ENCODE results near the gene OTUB2.

DNA sequence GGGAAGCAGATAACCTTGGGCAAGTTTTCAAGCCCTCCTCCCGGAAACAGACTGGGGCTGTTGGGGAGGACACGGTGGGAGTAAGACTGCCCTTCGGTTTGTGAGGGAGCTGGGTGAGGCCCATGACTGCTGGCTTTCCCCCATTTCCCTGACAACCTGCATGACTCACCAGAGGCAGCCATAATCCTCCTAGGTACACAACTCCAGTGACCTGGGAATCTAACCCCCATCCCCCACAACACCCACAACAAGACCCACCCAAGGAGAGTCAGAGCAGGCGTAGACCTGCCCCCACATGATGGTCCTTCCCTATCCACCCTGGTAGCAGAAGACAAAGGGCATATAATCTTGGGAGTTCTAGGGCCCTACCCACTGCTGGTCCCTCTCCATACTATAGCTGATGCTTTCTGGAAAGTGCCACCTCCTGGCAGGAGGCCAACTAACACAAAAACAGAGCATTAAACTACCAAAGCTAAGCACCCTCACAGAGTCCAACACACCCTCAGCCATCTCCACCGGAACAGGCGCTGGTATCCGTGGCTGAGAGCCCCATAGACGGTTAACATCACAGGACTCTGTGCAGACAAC, 40.0 kb downstream of the OTUB2 start:
- TF ChIP-seq, protein P1, sequence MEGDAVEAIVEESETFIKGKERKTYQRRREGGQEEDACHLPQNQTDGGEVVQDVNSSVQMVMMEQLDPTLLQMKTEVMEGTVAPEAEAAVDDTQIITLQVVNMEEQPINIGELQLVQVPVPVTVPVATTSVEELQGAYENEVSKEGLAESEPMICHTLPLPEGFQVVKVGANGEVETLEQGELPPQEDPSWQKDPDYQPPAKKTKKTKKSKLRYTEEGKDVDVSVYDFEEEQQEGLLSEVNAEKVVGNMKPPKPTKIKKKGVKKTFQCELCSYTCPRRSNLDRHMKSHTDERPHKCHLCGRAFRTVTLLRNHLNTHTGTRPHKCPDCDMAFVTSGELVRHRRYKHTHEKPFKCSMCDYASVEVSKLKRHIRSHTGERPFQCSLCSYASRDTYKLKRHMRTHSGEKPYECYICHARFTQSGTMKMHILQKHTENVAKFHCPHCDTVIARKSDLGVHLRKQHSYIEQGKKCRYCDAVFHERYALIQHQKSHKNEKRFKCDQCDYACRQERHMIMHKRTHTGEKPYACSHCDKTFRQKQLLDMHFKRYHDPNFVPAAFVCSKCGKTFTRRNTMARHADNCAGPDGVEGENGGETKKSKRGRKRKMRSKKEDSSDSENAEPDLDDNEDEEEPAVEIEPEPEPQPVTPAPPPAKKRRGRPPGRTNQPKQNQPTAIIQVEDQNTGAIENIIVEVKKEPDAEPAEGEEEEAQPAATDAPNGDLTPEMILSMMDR (conservative IDR thresholded peaks at IDR 0.05), result no peak
- TF ChIP-seq ZFX (IDR thresholded peaks at IDR 0.05), result no peak

Data from C4-2B (cell line).